Testis (tissue), 3 donors: Measurements from ENCODE around the gene TSR1. TPM values are rescaled to one million over a fixed set of nuclear protein-coding genes. Genes with fewer than 3 reads are reported as not detected.

Experiments used
- DNase-seq: peaks from one replicate; pipeline ENCODE4 v3.0.0-alpha.2; 2019
- H3K27ac ChIP-seq, 2 donors: fragments of 200-600 bp; sonication (generic); one replicate each; pipeline ENCODE4 v1.5.1; 2019
- H3K27me3 ChIP-seq: fragments of 200-600 bp; sonication (generic); one replicate; pipeline ENCODE4 v1.5.1; 2019
- H3K36me3 ChIP-seq: fragments of 200-600 bp; sonication (generic); one replicate; pipeline ENCODE4 v1.5.1; 2017; ENCODE audit warnings: low read depth; ENCODE audit errors: missing control alignments
- H3K4me1 ChIP-seq: fragments of 200-600 bp; sonication (generic); one replicate; pipeline ENCODE4 v1.5.1; 2019
- H3K4me3 ChIP-seq, 2 donors: fragments of 200-600 bp; sonication (generic); one replicate each; pipeline ENCODE4 v1.5.1; 2017 to 2019
- H3K9me3 ChIP-seq: fragments of 200-600 bp; sonication (generic); one replicate; pipeline ENCODE4 v1.5.1; 2017
- POLR2A ChIP-seq: fragments of 450-650 bp; IDR thresholded peaks from one replicate; pipeline ENCODE4 v1.6.1; 2017; ENCODE audit warnings: antibody characterized with exemption, mild to moderate bottlenecking, moderate library complexity
- WGBS, 2 donors: methylation state at CpG; one replicate each; pipeline ENCODE4 v1.1.5; 2018; 5-methylcytosine and 5-hydroxymethylcytosine counted together
- intact Hi-C: fragments of 100-400 bp; cut with DNase I; formaldehyde crosslinking; loops from one replicate; pipeline ENCODE4 v1.15.1; 2023; ENCODE audit warnings: low total_unique reads
- polyA plus RNA-seq: library from polyadenylated mRNA; stranded (reverse); fragments of 350-450 nt; fragmentation: Illumina TruSeq; extraction: RNeasy Lipid Tissue Mini Kit (QIAGEN cat#74804); gene quantifications from one replicate; pipeline ENCODE4 v1.2.3, GENCODE V29; 2014; ENCODE audit warnings: low read depth, low replicate concordance; ENCODE audit not compliant: insufficient read depth
- total RNA-seq, 2 donors: library from RNA; depleted of rRNA; stranded (reverse); fragments of >200 nt; gene quantifications; one replicate each; pipeline ENCODE4 v1.2.3, GENCODE V29; 2016
- TF ChIP-seq, protein P1 (sequence below), 3 experiments: fragments of 450-650 bp in 2 of 3; fragments of 200-600 bp in 1 of 3; sonication (generic) in 1 of 3; IDR thresholded peaks; one replicate each; pipeline ENCODE4 v1.5.1; 2016 to 2019; ENCODE audit warnings: antibody characterized with exemption in 3 of 3, mild to moderate bottlenecking in 2 of 3, moderate library complexity in 1 of 3

The TSR1 gene
- total and polyA plus RNA-seq, 3 donors from 2014 or later, result 39.2 to 56.2 (median 48.9) TPM

DNA sequence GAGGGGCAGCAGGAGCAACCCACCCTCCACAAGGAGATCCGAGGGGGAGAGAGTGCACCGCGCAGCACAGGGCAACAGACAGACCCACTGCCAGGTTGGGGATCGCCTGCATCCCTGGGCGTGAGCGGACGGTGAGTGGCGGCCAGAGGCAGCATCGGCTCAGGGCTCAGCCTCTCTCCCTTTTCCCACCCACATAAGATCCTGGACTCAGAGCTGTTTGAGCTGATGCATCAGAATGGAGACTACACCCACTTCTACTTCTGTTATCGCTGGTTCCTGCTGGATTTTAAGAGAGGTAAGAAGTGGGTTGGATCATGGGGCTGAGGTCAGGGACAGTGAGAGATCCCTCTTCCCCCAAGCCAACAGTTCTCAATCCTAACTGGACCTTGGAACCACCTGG lies 41.4 kb upstream of the TSR1 start:
- no peaks in the 10 kb centered on the region for H3K9me3 ChIP-seq
- no peaks in the 10 kb centered on the region for H3K27me3 ChIP-seq
- intact Hi-C loops, result no loop called here
- no peak for DNase-seq
- no peak overlapping the region for H3K27ac ChIP-seq
- no peak overlapping the region for H3K4me3 ChIP-seq
- H3K4me1 ChIP-seq, result peaks cover under 1% of the 10 kb centered on the region
- no peak for TF ChIP-seq POLR2A
- TF ChIP-seq, protein P1, sequence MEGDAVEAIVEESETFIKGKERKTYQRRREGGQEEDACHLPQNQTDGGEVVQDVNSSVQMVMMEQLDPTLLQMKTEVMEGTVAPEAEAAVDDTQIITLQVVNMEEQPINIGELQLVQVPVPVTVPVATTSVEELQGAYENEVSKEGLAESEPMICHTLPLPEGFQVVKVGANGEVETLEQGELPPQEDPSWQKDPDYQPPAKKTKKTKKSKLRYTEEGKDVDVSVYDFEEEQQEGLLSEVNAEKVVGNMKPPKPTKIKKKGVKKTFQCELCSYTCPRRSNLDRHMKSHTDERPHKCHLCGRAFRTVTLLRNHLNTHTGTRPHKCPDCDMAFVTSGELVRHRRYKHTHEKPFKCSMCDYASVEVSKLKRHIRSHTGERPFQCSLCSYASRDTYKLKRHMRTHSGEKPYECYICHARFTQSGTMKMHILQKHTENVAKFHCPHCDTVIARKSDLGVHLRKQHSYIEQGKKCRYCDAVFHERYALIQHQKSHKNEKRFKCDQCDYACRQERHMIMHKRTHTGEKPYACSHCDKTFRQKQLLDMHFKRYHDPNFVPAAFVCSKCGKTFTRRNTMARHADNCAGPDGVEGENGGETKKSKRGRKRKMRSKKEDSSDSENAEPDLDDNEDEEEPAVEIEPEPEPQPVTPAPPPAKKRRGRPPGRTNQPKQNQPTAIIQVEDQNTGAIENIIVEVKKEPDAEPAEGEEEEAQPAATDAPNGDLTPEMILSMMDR (IDR thresholded peaks at IDR 0.05), result no peak
- no peaks in the 10 kb centered on the region for H3K36me3 ChIP-seq
- 79 to 93% methylated on average over 9 to 10 of the region's 10 CpGs for WGBS, 2 donors

DNA sequence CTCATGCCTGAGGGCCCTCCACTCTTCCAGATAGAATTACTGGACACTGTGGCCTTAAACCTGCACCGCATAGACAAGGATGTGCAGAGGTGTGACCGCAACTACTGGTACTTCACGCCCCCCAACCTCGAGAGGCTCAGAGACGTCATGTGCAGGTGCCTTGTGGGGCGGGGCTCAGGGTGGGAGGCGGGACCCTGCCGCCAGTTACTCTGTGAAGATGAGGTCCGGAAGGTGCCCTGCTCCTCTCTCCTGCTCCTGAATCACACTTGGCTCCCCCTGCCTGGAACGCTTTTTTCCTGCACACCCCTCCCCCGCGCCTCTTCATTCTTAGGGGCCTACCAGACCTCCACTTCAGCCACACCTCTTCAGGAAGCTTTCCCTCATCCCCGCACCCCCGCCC lies 39.9 kb upstream of the TSR1 start:
- H3K36me3 ChIP-seq, result no peaks in the 10 kb centered on the region
- DNase-seq, result no peak
- intact Hi-C loops, result no loop called here
- TF ChIP-seq, protein P1 (IDR thresholded peaks at IDR 0.05), result no peak
- TF ChIP-seq POLR2A, result no peak
- WGBS, 2 donors, result 72% methylated on average over 14 of the region's 14 CpGs
- no peak overlapping the region for H3K27ac ChIP-seq
- no peaks in the 10 kb centered on the region for H3K27me3 ChIP-seq
- no peaks in the 10 kb centered on the region for H3K4me1 ChIP-seq
- H3K4me3 ChIP-seq, result no peak overlapping the region
- H3K9me3 ChIP-seq, result no peaks in the 10 kb centered on the region

DNA sequence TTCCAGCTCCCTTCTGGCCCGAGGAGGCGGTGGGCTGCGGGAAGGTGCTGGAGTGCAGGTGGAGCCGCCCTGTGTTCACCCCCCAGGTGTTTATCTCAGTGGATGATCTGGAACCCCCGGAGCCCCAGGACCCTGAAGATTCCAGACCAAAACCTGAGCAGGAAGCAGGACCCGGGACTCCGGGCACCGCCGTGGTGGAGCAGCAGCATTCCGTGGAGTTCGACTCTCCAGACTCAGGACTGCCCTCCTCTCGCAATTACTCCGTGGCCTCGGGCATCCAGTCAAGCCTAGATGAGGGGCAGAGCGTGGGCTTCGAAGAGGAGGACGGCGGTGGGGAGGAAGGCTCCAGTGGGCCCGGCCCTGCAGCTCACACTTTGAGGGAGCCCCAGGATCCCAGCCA lies 39.1 kb upstream of the TSR1 start:
- Histone ChIP-seq H3K36me3 (no peaks in the 10 kb centered on the region), H3K9me3 (no peaks in the 10 kb centered on the region), H3K27ac (no peak overlapping the region), H3K4me1 (no peaks in the 10 kb centered on the region), H3K4me3 (no peak overlapping the region), H3K27me3 (no peaks in the 10 kb centered on the region)
- intact Hi-C loops, result no loop called here
- DNase-seq, result no peak
- 63 to 88% methylated on average over 4 to 19 of the region's 19 CpGs for WGBS, 2 donors
- TF ChIP-seq, protein P1 (IDR thresholded peaks at IDR 0.05), result no peak
- TF ChIP-seq POLR2A, result no peak

DNA sequence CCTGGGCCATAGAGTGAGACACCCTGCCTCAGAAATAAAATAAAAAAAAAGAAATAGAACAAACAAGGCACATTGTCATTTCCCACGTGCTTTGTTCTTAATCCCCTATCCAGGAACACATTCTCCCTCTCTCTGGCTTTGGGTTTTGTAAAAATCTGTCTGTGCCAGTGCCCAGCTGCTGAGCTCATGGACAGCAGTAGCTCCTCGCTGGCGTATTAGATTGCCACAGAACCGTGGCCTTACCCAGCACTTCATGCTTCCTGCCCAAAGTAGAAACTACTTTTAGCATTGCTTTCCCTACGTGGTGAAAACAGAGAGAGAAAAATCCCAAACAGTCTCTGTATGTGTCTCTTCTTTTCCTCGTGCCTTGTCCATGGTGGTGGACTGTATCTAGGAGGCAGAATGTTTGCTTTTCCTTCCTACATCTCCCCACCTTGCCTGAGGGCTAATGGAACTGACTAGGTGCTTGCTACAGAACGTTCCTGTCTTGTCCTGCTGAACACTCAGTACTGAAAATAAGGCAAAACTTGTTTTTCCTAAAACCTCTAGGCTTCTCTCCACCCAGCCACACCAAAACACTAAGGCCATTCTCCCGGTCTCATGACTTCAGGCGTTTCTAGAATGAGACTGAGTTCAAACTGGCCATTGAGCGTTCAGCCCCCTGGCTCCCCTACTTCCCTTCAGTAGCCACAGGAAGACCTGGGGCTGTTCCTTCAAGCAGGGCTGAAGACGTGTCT lies 38.5 kb upstream of the TSR1 start:
- no peak for DNase-seq
- intact Hi-C loops, result no loop called here
- Histone ChIP-seq H3K4me1 (no peaks in the 10 kb centered on the region), H3K27ac (no peak overlapping the region), H3K4me3 (no peak overlapping the region), H3K9me3 (no peaks in the 10 kb centered on the region), H3K36me3 (no peaks in the 10 kb centered on the region), H3K27me3 (no peaks in the 10 kb centered on the region)
- 77 to 82% methylated on average over 11 of the region's 11 CpGs for WGBS, 2 donors
- TF ChIP-seq, protein P1 (IDR thresholded peaks at IDR 0.05), result no peak
- TF ChIP-seq POLR2A, result no peak

DNA sequence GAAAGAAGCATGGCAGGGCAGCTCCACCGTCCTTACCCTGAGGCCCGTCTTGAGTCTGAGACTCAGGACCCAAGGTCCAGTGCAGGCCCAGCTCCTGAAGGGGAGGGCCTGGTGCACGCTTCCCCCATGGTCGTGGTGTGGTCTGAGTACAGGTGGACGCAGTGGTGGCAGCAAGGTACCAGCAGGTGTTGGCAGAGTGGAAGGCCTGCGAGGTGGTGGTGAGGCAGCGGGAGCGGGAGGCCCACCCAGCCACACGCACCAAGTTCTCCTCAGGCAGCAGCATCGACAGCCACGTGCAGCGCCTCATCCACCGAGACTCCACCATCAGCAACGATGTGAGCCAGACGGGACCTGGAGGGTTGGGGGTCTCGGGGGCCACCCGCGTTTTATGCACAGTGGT lies 36.9 kb upstream of the TSR1 start:
- no peaks in the 10 kb centered on the region for H3K36me3 ChIP-seq

More for the DNA sequence above, 36.9 kb upstream of the TSR1 start:
- DNase-seq, result no peak
- H3K4me3 ChIP-seq, result no peak overlapping the region
- no peaks in the 10 kb centered on the region for H3K9me3 ChIP-seq
- H3K27me3 ChIP-seq, result no peaks in the 10 kb centered on the region
- H3K27ac ChIP-seq, result no peak overlapping the region
- 93 to 96% methylated on average over 9 to 16 of the region's 18 CpGs for WGBS, 2 donors
- no peak for TF ChIP-seq POLR2A
- TF ChIP-seq, protein P1 (IDR thresholded peaks at IDR 0.05), result no peak
- intact Hi-C loops, result no loop called here
- H3K4me1 ChIP-seq, result no peaks in the 10 kb centered on the region
